ENCODE measurements around the gene ALLC.

Gene ALLC

DNA sequence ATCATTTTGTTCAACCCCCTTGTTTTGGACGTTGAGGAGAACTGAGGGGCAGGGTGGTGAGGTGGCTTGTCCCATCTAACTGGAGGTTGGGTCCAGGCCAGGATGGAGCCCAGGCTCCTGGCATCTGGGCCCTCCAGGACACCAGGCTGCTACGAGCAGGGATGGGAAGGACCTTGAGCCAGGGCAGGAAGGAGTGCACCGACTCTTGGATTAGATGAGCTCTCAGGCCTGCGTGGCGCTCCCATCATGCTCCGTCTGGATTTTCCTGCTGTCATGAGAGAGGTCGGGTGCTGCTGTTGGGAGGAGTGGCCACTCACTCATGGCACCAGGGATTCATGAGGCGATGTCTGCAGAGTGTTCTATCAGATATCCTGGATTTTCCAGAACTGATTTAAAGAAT is 18.3 kb upstream of the ALLC start:
- no peak for DNase-seq (ENCODE audit: low spot score)

GRCh38 chr2:3641181-3641580 is 16.8 kb upstream of the ALLC start:
- no peak for DNase-seq (ENCODE audit: low spot score)

GRCh38 chr2:3641841-3642421 is 16.1 kb upstream of the ALLC start:
- no peak for DNase-seq (ENCODE audit: low spot score)

DNA sequence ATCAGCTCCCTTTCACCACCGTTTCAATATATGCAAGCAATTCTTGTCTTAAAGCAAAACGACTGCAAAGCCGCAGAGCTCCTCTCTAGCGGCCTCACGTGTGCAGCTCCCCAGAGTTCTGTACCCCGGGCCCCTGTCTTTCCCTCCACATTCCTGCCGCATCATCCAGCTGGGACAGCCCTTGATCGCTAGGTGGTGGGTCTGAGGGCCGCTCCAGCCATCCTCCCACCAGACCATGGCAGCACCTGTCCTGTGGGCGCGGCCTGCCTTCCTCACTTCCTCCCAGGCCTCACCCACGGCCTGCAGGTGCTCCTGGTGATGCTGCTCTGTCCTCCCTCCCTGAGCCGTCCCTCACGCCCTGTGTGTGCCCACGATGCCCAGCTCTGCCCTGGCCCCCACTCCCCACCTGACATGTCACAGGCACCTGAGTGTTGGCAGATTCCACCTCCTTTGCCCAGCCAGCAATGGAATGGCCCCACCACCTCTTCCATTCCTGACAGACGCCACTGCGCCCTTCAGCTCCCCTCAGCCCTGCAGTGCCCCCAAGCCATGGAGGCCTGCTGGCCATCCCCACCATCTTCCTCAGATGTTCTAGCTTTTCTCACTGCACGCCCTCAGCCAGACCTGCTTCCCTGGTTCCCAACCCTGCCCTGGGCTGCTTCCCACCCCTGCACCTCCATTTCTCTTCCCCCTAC is 15.3 kb upstream of the ALLC start:
- DNase-seq (ENCODE audit: low spot score), result no peak

DNA sequence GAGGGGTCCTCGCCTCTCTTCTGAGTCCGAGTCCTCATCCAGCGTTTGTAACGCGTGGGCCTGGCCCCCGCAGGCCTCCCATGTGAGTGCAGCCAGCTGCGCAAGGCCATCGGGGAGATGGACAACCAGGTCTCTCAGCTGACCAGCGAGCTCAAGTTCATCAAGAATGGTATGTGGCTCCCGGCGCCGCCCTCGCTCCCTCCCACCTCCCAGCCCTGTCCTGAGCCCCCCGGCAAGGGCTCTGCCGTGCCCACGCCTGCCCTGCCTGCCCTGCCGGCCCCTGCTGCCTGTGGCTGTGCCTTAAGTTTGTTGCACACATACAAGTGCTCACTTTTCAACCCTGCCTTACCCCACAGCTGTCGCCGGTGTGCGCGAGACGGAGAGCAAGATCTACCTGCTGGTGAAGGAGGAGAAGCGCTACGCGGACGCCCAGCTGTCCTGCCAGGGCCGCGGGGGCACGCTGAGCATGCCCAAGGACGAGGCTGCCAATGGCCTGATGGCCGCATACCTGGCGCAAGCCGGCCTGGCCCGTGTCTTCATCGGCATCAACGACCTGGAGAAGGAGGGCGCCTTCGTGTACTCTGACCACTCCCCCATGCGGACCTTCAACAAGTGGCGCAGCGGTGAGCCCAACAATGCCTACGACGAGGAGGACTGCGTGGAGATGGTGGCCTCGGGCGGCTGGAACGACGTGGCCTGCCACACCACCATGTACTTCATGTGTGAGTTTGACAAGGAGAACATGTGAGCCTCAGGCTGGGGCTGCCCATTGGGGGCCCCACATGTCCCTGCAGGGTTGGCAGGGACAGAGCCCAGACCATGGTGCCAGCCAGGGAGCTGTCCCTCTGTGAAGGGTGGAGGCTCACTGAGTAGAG is 14.4 kb upstream of the ALLC start:
- DNase-seq (ENCODE audit: low spot score), result no peak

GRCh38 chr2:3644246-3644525 is 13.8 kb upstream of the ALLC start:
- no peak for DNase-seq (ENCODE audit: low spot score)

DNA sequence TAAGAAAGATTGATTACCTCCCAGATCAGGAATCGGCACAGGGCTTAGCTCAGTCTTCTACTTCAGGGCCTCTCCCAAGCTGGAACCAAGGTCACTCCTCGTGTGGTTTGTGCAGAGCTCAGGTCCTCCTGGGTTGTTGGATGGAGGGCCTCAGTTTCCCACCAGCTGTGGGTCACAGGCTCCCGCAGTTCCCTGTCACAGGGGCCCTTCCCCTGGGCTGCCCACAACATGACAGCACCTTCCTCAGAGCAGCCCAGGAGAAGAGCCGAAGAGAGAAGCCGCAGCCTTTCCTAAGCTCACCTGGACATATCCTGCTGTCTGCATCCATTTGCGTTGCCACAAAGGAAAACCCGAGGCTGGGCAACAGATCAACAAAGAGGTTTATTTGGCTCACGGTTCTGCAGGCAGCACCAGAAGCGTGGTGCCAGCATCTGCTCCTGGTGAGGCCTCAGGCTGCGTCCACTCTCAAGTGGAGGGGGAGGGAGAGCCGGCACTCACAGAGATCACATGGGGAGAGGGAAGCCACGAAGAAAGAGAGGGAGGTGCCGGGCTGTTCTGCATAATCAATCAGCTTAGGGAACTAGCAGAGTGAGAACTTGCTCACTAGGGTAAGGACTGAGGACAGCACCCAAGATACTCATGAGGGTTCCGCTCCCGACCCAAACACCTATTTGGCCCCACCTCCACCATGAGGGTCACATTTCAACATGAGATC is 13.0 kb upstream of the ALLC start:
- DNase-seq (ENCODE audit: low spot score), result no peak

GRCh38 chr2:3645745-3646389 is 12.1 kb upstream of the ALLC start:
- DNase-seq (ENCODE audit: low spot score), result no peak

DNA sequence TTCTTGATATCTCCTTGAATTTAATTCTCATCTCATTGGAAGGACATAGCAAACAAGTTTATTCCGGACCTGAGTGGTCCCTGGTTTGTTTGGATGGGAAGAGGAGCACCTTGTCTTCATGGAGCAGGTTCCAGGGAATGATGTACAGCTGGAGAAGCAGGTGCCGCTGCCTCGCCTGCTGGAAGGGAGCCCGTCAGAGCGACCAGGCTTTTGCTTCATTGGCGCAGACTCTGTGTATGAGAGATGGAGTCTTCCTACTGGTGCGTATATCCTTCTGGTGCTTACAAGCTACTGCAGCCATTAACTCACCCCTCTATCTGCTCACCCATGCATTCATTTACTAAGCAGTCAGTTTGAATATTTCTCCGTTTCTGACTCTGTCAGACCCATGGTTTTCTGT is 11.6 kb upstream of the ALLC start:
- no peak for DNase-seq (ENCODE audit: low spot score)

GRCh38 chr2:3647246-3647645 is 10.8 kb upstream of the ALLC start:
- no peak for DNase-seq (ENCODE audit: low spot score)

DNA sequence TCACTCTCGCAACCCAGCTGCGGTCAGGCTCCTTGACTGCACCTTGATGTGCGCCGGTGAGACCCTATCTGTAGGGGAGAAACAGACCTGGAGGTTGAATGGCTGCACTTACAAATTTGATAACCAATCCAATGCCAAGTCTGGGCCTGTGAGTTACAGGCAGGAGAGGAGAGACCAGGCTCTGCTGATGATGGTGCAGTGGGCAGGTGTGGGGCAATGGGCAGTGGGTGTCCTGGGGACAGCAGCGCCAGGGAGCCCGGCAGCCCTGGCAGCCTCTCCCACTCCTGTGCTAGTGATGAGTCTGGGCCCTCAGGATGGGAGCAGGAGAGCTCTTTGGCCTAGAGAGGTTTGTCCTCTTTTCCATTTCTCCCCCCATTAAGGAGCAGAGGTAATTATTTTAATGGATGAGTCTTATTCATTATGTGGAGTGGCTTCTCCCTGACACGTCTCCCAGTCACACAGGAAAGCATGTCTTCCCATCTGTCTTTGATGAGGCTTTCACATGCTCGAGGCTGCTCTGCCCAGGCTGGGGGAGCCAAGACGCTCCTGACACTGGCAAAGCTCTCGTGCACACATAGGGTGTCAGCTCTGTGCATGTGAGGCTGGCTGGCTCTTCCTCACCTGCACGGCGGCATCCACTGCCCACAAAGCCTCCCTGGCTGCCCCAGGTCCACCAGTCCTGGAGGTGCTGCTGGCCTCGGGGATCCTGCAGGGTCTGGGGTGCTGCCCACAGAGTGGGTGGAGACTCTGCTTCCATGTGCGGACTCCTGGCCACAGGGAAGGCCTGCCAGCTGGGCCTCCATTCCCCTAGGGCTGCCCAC is 10.0 kb upstream of the ALLC start:
- DNase-seq (ENCODE audit: low spot score), result no peak

- no peak for DNase-seq (ENCODE audit: low spot score)
Observed at GRCh38 chr2:3648652-3649177, 9.3 kb upstream of the ALLC start.

DNA sequence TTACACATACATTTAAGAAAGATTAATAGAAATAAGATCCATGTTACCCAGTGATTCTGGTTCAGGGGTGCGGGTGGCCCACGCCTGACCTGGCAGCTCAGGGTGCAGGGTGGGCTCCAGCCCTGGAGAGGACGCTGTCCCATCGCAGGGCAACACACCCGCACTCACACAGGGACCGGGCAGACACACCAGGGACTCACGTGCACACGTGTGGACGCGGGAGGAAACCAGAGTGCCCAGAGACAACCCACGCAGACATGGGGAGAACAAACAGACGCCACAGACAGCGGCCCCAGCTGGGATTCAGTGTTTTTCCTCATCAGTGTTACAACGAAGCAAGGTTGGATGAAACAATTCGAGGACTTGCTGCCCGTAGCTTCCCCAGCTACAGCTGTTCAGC is 8.4 kb upstream of the ALLC start:
- DNase-seq (ENCODE audit: low spot score), result no peak

DNA sequence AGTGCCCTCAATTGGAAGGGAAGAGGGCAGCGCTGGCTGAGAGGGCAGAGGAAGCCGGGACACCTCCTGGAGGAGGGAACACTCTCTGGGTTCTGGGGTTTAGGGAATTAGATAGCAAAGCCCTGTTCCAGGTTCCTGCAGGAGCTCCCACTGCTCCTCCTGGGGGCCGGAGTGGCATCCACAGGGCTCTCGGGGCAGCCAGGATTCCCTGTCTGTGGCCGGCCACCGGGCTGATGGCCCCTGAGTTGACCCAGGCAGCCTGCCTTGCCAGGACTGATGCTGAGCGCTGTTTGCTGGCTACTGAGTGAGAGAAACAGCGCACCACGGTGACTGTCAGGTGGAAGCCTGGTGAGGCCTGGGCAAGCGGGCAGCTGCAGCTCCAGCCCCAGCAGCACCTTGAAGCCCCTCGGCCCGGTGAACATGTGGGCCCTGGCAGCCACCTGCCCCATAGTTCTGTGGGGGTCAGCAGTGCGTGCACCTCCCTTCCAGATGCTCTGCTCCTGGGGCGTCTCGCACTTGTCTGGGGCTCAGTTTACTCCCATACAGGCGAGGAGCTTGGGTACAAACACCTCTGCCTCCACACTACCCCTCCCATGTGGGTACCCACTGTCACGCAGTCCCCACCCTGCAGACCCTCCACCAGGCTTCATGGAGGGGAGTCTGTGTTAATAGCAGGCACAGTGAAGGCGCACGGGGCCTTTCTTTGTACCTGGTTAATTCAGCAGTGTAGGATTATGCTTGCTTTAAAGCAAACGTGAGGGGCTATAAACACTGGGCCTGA is 7.7 kb upstream of the ALLC start:
- DNase-seq (ENCODE audit: low spot score), result no peak

GRCh38 chr2:3651691-3652648 is 6.0 kb upstream of the ALLC start:
- peak; percentile 42 for DNase-seq (ENCODE audit: low spot score)

DNA sequence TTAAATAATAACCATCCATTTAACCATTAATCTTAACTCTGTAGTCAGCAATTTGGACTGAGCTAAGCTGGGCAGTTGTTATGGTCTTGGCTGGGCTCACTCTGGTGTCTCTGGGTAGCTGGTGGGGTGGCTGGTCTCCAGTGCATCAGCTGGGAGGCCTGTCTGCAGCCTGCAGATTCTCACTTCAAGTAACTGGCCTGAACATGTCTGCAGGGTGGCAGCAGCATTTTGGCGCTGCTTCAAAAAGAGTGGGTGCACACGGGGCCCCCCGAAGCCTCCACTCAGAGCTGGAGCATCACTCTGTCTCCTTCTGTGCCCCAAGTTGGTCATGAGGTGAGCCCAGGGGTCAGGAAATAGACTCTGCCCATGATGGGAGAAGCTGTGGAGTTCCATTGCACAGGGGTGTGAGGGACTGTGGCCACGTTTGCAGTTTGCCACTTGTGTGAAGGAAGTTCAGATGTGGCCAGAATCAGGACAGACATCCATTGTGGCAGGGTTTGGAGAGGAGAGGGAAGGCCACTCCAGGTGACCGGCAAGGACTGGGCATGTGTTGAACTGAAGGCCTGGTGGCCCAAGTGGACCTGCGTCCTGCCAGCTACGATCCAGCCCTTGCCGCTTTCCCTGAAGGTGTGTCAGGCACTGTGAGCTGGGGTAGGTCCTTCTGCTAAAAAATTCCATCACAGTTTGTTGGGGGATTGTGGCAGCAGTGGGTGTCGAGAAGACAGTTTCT is 4.9 kb upstream of the ALLC start:
- no peak for DNase-seq (ENCODE audit: low spot score)

GRCh38 chr2:3654011-3654410 is 4.0 kb upstream of the ALLC start:
- no peak for DNase-seq (ENCODE audit: low spot score)

DNA sequence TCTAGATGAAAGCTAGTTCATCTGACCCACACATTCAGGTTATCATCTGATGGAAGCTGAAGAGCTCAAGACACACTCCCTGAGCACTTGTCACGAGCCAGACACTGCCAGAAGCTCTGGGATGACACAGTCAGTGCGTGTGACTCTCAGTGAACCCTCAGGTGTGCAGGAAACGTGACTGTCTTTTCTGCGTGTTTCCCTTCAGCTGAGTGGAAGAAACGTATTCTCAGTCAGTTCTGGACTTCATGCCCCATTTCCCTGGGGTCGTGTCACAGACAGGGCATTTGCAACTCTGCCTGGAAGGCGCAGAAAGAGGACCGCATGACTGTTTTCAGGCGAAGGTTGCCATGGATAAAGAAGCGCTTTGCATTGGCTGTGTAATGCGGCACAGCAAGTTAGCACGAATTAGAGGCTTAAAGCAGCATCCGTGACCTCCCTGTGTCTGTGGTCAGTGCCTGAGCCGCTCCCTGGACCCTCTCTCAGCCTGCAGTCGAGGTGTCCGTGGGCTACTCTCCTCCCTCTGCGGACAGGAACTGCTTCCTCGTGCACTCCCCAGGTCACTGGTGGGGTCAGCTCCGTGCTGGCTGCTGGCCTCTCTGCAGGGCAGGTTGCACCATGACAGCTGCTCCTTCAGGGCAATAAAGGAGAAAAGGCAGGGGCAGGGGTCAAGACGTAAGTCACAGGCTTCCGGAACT is 3.3 kb upstream of the ALLC start:
- no peak for DNase-seq (ENCODE audit: low spot score)
